ENCODE data around the gene LACTB. TPM values are rescaled to one million over a fixed set of nuclear protein-coding genes. Genes with fewer than 3 reads are reported as not detected.

The LACTB gene
- total and polyA plus RNA-seq, 2 experiments from 2014 or later, result 13.3 to 14.0 TPM

DNA sequence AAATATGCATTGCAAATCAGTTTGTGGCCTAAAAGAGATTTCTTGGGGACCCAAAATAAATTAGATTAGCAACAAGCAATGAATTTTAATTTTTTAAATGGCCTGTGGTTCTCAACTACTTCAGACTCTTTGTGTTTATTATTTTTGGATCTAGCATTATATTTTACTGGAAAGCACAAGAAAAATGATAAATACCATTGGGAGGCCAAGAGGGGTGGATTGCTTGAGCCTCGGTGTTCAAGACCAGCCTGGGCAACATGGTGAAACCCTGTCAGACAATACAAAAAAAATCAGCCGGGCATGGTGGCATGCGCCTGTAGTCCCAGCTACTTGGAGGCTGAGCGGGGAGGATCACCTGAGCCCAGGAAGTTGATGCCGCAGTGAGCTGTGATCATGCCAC lies 13.6 kb downstream of the LACTB start:
- H3K4me1 ChIP-seq (ENCODE audit: low read depth), result no peaks in the 10 kb centered on the region
- H3K27me3 ChIP-seq, result no peaks in the 10 kb centered on the region
- H3K27ac ChIP-seq, result no peak overlapping the region
- H3K4me3 ChIP-seq, result no peak overlapping the region
- H3K36me3 ChIP-seq, result no peaks in the 10 kb centered on the region
- DNase-seq (ENCODE audit: low read depth in 1 of 2, low spot score in 1 of 2), result peak in 1 of 2 donors; percentile 20
- TF ChIP-seq, protein P1, sequence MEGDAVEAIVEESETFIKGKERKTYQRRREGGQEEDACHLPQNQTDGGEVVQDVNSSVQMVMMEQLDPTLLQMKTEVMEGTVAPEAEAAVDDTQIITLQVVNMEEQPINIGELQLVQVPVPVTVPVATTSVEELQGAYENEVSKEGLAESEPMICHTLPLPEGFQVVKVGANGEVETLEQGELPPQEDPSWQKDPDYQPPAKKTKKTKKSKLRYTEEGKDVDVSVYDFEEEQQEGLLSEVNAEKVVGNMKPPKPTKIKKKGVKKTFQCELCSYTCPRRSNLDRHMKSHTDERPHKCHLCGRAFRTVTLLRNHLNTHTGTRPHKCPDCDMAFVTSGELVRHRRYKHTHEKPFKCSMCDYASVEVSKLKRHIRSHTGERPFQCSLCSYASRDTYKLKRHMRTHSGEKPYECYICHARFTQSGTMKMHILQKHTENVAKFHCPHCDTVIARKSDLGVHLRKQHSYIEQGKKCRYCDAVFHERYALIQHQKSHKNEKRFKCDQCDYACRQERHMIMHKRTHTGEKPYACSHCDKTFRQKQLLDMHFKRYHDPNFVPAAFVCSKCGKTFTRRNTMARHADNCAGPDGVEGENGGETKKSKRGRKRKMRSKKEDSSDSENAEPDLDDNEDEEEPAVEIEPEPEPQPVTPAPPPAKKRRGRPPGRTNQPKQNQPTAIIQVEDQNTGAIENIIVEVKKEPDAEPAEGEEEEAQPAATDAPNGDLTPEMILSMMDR (IDR thresholded peaks at IDR 0.05; ENCODE audit: low read depth, low read length), result no peak
- H3K9me3 ChIP-seq (ENCODE audit: low read depth), result no peaks in the 10 kb centered on the region

DNA sequence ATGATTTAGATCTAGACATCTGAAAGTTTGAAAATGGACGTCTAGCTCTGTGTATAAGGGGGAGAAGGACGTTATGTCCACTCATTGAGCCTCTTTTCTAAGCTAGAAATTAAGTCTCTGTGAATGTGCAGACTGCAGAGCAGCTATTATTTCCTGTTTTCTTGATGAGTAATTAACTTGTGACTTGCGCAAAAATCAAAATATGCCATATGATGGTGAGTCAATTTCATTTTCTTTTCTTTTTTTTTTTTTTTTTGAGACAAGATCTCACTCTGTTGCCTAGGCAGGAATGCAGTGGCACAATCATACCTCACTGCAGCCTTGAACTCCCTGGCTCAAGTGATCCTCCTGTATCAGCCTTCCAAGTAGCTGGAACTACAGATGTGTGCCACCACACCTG lies 14.1 kb downstream of the LACTB start:
- H3K27ac ChIP-seq, result no peak overlapping the region
- TF ChIP-seq, protein P1 (IDR thresholded peaks at IDR 0.05; ENCODE audit: low read depth, low read length), result no peak
- no peaks in the 10 kb centered on the region for H3K27me3 ChIP-seq
- no peaks in the 10 kb centered on the region for H3K9me3 ChIP-seq (ENCODE audit: low read depth)
- no peaks in the 10 kb centered on the region for H3K36me3 ChIP-seq
- peak in 1 of 2 donors; percentile 88 for DNase-seq (ENCODE audit: low read depth in 1 of 2, low spot score in 1 of 2)
- H3K4me1 ChIP-seq (ENCODE audit: low read depth), result no peaks in the 10 kb centered on the region
- H3K4me3 ChIP-seq, result no peak overlapping the region

DNA sequence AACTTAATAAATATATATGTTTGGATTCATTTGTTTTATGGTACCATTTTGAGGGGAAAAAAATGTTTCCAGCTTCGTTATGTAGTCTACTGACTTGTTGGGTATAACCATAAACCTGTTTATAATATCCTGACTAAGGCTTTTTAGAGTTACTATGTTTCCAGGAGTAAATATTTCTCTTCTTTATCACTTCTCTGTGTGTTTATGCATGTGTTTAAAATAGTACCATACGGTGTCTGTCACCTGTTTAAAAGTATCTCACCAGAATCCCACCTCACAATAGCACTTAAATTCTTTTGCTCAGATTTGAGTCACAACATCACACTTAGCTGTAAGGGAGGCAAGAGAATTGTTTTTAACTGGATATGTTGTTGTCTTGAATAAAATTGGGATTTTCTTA lies 15.1 kb downstream of the LACTB start:
- Histone ChIP-seq H3K9me3 (ENCODE audit: low read depth) (no peaks in the 10 kb centered on the region), H3K4me3 (no peak overlapping the region), H3K27me3 (no peaks in the 10 kb centered on the region), H3K4me1 (ENCODE audit: low read depth) (no peaks in the 10 kb centered on the region), H3K27ac (no peak overlapping the region), H3K36me3 (no peaks in the 10 kb centered on the region)
- DNase-seq (ENCODE audit: low read depth in 1 of 2, low spot score in 1 of 2), result no peak
- TF ChIP-seq, protein P1 (IDR thresholded peaks at IDR 0.05; ENCODE audit: low read depth, low read length), result no peak

DNA sequence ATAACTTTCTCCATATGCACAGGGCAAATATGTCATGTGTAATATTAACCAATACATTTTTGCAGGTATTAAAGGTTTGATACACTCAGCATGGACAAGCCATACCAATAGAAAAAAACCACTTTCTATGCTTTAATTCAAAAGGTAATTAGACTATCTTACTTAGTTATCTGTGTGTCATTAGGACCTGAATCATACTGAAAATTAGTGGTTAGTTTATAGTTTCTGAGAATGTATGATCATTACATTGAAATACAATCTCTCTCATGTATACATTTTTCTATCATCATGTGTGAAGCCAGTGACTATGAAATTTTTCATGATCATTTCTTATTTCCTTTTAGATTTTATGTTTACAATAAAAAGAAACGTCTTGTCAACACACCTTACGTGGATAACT lies 19.3 kb downstream of the LACTB start:
- Histone ChIP-seq H3K4me3 (no peak overlapping the region), H3K27ac (no peak overlapping the region), H3K9me3 (ENCODE audit: low read depth) (no peaks in the 10 kb centered on the region), H3K36me3 (no peaks in the 10 kb centered on the region), H3K27me3 (no peaks in the 10 kb centered on the region), H3K4me1 (ENCODE audit: low read depth) (no peaks in the 10 kb centered on the region)
- no peak for DNase-seq (ENCODE audit: low read depth in 1 of 2, low spot score in 1 of 2)
- TF ChIP-seq, protein P1 (IDR thresholded peaks at IDR 0.05; ENCODE audit: low read depth, low read length), result no peak

DNA sequence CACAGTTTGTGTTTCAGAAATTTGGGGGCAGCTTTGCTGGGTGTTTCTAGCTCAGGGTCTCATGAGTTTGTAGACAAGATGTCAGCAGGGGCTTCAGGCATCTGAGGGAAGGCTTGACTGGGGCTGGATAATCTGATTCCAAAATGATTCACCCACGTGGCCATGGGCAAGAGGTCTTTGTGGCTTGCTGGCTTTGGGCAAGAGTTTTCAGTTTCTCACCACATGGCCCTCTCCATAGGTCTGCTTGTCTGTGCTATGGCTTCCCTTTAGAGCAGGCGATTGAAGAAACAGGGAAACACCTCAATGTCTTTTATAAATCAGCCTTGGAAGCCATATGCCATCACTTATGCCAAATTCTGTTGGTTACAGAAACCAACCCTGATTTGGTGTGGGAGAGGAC lies 23.8 kb downstream of the LACTB start:
- Histone ChIP-seq H3K27ac (no peak overlapping the region), H3K4me1 (ENCODE audit: low read depth) (no peaks in the 10 kb centered on the region), H3K36me3 (peaks cover 8% of the 10 kb centered on the region), H3K27me3 (no peaks in the 10 kb centered on the region), H3K4me3 (no peak overlapping the region), H3K9me3 (ENCODE audit: low read depth) (no peaks in the 10 kb centered on the region)
- TF ChIP-seq, protein P1 (IDR thresholded peaks at IDR 0.05; ENCODE audit: low read depth, low read length), result no peak
- DNase-seq (ENCODE audit: low read depth in 1 of 2, low spot score in 1 of 2), result no peak

DNA sequence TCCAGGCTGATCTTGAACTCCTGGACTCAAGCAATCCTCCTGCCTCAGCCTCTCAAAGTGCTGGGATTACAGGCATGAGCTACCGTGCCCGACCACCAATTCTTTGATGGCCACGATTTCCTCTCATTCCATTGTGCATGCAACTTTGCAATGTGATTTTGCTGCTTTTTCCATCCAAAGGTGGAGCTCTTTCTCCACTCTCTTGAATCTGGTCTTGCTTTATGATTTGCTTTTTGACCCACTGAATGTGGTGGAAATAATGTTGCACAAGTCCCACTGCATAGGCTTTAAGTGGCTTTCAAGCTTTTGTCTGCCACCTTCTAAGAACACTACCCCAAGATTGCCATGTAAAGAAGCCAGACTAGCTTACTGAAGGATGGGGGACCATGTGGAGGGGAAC lies 25.0 kb downstream of the LACTB start:
- Histone ChIP-seq H3K4me3 (no peak overlapping the region), H3K4me1 (ENCODE audit: low read depth) (no peaks in the 10 kb centered on the region), H3K9me3 (ENCODE audit: low read depth) (no peaks in the 10 kb centered on the region), H3K36me3 (peaks cover 12% of the 10 kb centered on the region), H3K27ac (no peak overlapping the region), H3K27me3 (no peaks in the 10 kb centered on the region)
- TF ChIP-seq, protein P1 (IDR thresholded peaks at IDR 0.05; ENCODE audit: low read depth, low read length), result peak; percentile 25
- DNase-seq (ENCODE audit: low read depth in 1 of 2, low spot score in 1 of 2), result peak in 1 of 2 donors; percentile 59
